ENCODE data around the gene DNAH17. TPM values are rescaled to one million over a fixed set of nuclear protein-coding genes. Genes with fewer than 3 reads are reported as not detected.
"Not testable (repeated sequence)": the region's sequence is repeated elsewhere in the genome, so short reads cannot be mapped to it uniquely, and the experiment has no call there.

The DNAH17 gene
- total RNA-seq, 1 experiment from 2014 or later: 0.02 TPM

DNA sequence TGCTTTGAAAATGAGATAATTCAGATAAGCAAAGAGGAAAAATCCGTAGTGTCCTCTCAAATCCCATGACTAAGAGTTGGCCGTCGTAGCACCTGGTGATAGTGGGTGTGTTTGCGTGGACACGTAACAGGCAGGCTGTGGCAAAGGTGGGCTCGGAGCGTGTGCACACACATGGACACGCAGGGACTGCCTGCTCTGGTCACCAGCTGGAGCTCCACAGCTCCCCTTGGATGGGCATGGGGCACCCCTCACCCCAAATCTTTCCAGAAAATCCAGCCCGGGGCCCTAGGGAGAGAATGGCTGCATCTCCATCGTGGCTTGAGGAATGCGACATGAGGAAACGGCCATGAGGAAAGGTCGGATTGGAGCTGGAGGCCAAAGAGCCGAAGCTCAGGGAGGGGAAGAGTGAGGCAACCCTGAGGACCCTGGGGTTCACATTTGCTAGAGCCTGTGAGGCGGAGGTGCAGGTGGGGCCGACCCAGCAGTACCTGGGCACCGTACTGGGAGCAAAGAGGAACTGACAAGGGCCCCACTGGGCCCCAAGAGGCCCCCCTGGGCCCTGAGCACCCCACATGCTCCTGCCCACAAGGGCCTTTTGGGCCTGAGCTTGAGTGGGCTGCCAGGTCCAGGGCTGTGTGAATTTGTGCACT is 51.6 kb downstream of the DNAH17 start:
- no peak for DNase-seq (ENCODE audit: low spot score)

DNA sequence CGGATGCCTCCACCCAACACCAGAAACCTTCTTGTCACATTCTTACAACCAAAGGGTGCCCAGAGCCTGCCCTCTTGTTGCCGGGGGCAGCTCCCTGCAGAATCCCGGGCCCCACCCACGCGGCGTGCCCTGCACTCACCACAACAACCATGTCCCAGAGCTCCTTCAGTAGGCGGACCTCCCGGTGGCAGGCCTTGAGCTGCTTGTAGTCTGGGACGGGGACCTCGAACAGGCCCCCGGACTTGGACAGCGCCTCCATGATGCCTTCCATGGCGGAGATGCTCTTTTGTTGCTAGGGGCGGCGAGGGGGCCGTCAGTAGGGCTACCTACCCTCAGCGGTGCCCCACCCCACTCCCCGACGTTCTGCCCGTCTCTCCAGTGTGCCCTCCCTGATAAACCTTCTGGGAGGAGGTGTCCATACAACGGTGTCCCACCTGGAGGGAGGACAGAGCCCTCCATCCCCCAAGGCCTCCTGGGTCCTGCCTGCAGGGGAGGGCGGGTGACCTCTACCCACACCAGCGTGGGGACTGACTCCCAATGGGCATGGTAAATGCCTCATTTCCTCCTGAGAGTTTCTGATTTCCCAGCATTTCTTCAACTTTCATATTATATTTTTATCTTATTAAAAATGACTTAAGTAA is 52.2 kb downstream of the DNAH17 start:
- DNase-seq (ENCODE audit: low spot score): no peak

DNA sequence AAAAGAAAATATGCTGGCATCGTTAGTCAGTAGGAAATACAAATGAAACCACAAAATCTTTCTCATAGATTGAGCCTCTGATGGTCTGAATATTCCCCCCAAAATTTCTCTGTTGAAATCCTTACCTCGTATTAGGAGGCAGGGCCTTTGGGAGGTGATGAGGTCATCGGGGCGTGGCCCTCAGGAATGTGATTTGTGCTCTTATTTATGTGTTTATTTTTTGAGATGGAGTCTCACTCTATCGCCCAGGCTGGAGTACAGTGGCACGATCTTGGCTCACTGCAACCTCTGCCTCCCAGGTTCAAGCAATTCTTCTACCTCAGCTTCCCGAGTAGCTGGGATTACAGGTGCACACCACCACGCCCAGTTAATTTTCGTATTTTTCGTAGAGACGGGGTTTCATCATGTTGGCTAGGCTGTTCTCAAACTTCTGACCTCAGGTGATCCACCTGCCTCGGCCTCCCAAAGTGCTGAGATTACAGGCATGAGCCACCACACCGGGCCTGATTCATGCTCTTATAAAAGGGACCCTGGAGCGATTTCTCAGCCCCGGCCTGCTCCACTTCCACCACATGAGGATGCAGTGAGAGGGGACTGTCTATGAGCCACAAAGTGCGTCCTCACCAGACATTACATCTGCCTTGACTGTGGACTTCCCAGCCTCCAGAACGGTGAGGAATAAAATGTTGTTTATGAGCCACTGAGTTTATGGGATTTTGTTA is 53.1 kb downstream of the DNAH17 start:
- DNase-seq (ENCODE audit: low spot score): no peak

DNA sequence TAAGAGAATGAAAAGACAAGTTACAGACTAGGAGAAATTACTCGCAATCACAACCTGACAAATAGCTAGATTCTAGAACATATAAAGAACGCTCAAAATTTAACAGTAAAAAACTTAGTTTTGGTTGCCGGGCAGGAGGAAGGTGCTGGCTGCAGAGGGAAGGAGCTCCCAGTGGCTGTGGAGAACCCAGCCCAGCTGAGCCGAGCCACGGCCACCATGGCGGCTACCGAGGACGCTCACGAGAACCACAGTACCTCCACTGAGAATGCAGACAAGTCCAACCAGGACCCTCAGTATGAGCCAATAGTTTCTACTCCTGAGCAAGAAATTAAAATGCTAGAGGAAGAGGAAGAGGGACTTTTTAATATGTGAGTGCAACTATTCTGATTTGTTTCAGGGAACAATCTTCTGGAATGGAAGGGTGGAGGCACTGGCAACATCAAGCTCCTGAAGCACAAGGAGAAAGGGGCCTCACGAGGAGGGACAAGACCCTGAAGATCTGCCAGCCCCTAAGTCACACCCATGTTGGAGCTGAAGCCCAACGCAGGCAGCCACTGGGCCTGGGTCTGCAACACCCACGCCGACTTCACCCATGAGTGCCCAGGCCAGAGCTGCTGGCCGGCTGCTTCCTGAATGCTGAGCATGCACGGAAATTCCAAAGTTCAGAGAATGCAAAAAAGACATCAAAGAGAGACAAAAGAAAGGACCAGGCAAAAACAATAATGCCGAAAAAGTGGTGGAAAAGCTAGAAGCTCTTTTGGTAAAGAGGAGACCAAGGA is 55.0 kb downstream of the DNAH17 start:
- no peak for DNase-seq (ENCODE audit: low spot score)

- no peak for DNase-seq (ENCODE audit: low spot score)
Measured at GRCh38 chr17:78517421-78517820, 59.8 kb downstream of the DNAH17 start.

- DNase-seq (ENCODE audit: low spot score): peak; percentile 4
Measured at GRCh38 chr17:78515480-78515879, 61.7 kb downstream of the DNAH17 start.

GRCh38 chr17:78514521-78514920 is 62.7 kb downstream of the DNAH17 start:
- DNase-seq (ENCODE audit: low spot score): no peak

GRCh38 chr17:78512976-78513375 is 64.2 kb downstream of the DNAH17 start:
- no peak for DNase-seq (ENCODE audit: low spot score)

- no peak for DNase-seq (ENCODE audit: low spot score)
Measured at GRCh38 chr17:78510141-78511075, 66.8 kb downstream of the DNAH17 start.

- DNase-seq (ENCODE audit: low spot score): no peak
Measured at GRCh38 chr17:78507526-78507925, 69.7 kb downstream of the DNAH17 start.

GRCh38 chr17:78506454-78507309 is 70.5 kb downstream of the DNAH17 start:
- no peak for DNase-seq (ENCODE audit: low spot score)

GRCh38 chr17:78504156-78504925 is 72.9 kb downstream of the DNAH17 start:
- DNase-seq (ENCODE audit: low spot score): no peak

DNA sequence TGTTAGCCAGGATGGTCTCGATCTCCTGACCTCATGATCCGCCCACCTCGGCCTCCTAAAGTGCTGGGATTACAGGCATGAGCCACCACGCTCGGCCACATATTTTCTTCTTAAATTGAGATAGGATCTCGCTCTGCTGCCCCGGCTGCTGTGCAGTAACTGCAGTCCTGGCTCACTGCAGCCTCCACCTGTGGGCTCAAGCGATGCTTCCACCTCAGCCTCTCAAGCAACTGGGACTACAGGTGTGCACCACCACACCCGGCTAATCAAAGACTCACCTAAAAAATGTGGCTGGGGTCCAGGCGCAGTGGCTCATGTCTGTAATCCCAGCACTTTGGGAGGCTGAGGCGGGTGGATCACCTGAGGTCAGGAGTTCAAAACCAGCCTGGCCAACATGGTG is 73.8 kb downstream of the DNAH17 start:
- DNase-seq (ENCODE audit: low spot score): not testable (repeated sequence)

- DNase-seq (ENCODE audit: low spot score): no peak
Measured at GRCh38 chr17:78502611-78503148, 74.5 kb downstream of the DNAH17 start.

DNA sequence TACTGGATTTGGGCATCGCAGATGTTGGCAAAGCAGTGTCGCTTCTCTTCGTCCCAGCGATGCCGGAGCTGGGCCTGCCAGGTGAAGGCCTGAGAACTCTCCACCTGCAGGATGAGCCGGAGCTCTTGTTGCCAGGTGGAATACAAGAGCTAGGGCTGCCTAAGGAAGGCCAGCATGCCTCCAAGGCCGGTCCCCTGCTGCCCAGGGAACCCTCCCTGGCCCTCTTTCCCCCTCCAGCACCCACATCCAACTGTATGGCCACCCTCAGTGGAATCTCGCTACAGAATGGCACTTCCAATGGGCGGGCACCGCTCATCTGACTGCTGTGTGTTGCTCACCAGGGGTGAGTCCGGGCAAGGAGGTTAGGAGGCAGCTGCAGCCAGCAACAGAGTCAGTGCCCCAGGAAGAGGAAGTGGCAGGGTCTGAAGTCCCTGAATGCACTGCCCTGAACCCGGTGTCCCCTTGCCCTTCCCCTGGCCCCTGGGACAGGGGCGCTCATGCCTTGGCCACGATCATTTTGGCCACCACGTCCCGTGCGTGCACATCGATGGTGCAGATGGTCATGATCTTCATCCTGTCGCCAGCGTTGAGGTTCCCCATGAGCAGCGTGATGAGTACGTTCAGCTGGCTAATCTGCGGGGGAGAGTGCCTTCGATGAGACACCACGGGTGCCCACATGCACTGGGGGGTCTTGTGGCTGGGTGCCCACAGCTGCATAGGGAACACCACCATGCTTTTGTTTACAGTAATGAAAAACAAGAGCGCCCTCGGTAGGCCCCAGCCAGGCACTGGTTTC is 75.8 kb downstream of the DNAH17 start:
- DNase-seq (ENCODE audit: low spot score): no peak

GRCh38 chr17:78500806-78501205 is 76.4 kb downstream of the DNAH17 start:
- DNase-seq (ENCODE audit: low spot score): no peak

- no peak for DNase-seq (ENCODE audit: low spot score)
Measured at GRCh38 chr17:78499715-78500540, 77.3 kb downstream of the DNAH17 start.
